Hepatocyte (in vitro differentiated cells): ENCODE results near the gene CCL17. TPM values are rescaled to one million over a fixed set of nuclear protein-coding genes. Genes with fewer than 3 reads are reported as not detected.

Experiments used
- DNase-seq: peaks from one replicate; pipeline ENCODE4 v3.0.0-alpha.2; 2016; ENCODE audit warnings: low spot score
- H2AFZ ChIP-seq: fragments of 200-600 bp; sonication (generic); 2 replicates; pipeline ENCODE4 v1.6.0; 2016; ENCODE audit warnings: antibody characterized with exemption, mild to moderate bottlenecking
- H3K27ac ChIP-seq: fragments of 200-600 bp; sonication (generic); 2 replicates; pipeline ENCODE4 v1.5.1; 2016; ENCODE audit warnings: mild to moderate bottlenecking
- H3K27me3 ChIP-seq: fragments of 200-600 bp; sonication (generic); 2 replicates; pipeline ENCODE4 v1.6.1; 2016
- H3K36me3 ChIP-seq: fragments of 200-600 bp; sonication (generic); replicated peaks from 2 replicates; pipeline ENCODE4 v1.5.1; 2016; ENCODE audit warnings: low read depth; ENCODE audit not compliant: insufficient read depth
- H3K4me1 ChIP-seq: fragments of 200-600 bp; sonication (generic); 2 replicates; pipeline ENCODE4 v1.5.1; 2016; ENCODE audit warnings: mild to moderate bottlenecking, moderate library complexity; ENCODE audit not compliant: insufficient read depth
- H3K4me2 ChIP-seq: fragments of 200-600 bp; sonication (generic); 2 replicates; pipeline ENCODE4 v1.6.0; 2016
- H3K4me3 ChIP-seq: fragments of 200-600 bp; sonication (generic); 2 replicates; pipeline ENCODE4 v1.5.1; 2016; ENCODE audit warnings: mild to moderate bottlenecking
- H3K79me2 ChIP-seq: fragments of 200-600 bp; sonication (generic); 2 replicates; pipeline ENCODE4 v1.6.0; 2017; ENCODE audit warnings: mild to moderate bottlenecking
- H3K9me2 ChIP-seq: fragments of 200-600 bp; sonication (generic); replicated peaks from 2 replicates; pipeline ENCODE4 v1.6.0; 2017; ENCODE audit warnings: mild to moderate bottlenecking; ENCODE audit not compliant: insufficient read depth
- H3K9me3 ChIP-seq: fragments of 200-600 bp; sonication (generic); 2 replicates; pipeline ENCODE4 v1.5.1; 2016; ENCODE audit warnings: low read depth, mild to moderate bottlenecking
- H4K20me1 ChIP-seq: fragments of 200-600 bp; sonication (generic); 2 replicates; pipeline ENCODE4 v1.6.0; 2016; ENCODE audit warnings: mild to moderate bottlenecking; ENCODE audit not compliant: insufficient read depth, poor library complexity, severe bottlenecking
- CTCF ChIP-seq: fragments of 200-600 bp; sonication (generic); IDR thresholded peaks from 2 replicates; pipeline ENCODE4 v1.5.1; 2016; ENCODE audit warnings: antibody characterized with exemption, mild to moderate bottlenecking; ENCODE audit not compliant: poor library complexity
- EZH2 ChIP-seq: fragments of 200-600 bp; sonication (generic); IDR thresholded peaks from 2 replicates; pipeline ENCODE4 v1.6.1; 2016; ENCODE audit warnings: antibody characterized with exemption, mild to moderate bottlenecking, borderline replicate concordance
- EZH2phosphoT487 ChIP-seq: fragments of 200-600 bp; sonication (generic); IDR thresholded peaks from one replicate; pipeline ENCODE4 v1.6.1; 2018; ENCODE audit warnings: antibody characterized with exemption, mild to moderate bottlenecking, low read depth, moderate library complexity; ENCODE audit not compliant: unreplicated experiment, severe bottlenecking
- WGBS: methylation state at CpG from one replicate; pipeline ENCODE4 v1.1.6; 2016; ENCODE audit warnings: low lambda C conversion rate; ENCODE audit errors: missing lambda C conversion rate; 5-methylcytosine and 5-hydroxymethylcytosine counted together
- polyA plus RNA-seq: library from polyadenylated mRNA; unstranded; fragments of >200 nt; fragmentation: Nextera tagmentation; extraction: Ambion mirVana; gene quantifications from 2 replicates; pipeline ENCODE4 v1.2.1, GENCODE V29; 2016
- total RNA-seq: library from RNA; depleted of rRNA; stranded (reverse); fragments of >200 nt; gene quantifications from 2 replicates; pipeline ENCODE4 v1.2.3, GENCODE V29; 2014

Gene CCL17
- total and polyA plus RNA-seq, 2 experiments from 2014 or later: not detected

GRCh38 chr16:57447186-57447962, 42.8 kb downstream of the CCL17 start, which contains the start of the genes CIAPIN1 and COQ9:
Gene CIAPIN1 (minus strand): TSS chr16:57447385. CDS start chr16:57440928, 6,457 bp downstream.
Gene COQ9 (plus strand): TSS chr16:57447479. CDS start chr16:57447506, 27 bp downstream.
- no peaks in the 10 kb centered on the region for H4K20me1 ChIP-seq
- no peaks in the 10 kb centered on the region for H3K27me3 ChIP-seq
- H3K9me2 ChIP-seq: no peaks in the 10 kb centered on the region
- TF ChIP-seq EZH2phosphoT487 (no peak), CTCF (no peak), EZH2 (no peak)
- 2% methylated on average over 48 of the region's 68 CpGs for WGBS
- peak within 1 kb of the TSS; percentile 80 for H3K4me3 ChIP-seq
- no peaks in the 10 kb centered on the region for H3K9me3 ChIP-seq
- peak within 1 kb of the TSS; percentile 89 for H3K4me2 ChIP-seq
- peak within 1 kb of the TSS; percentile 55 for H2AFZ ChIP-seq
- H3K79me2 ChIP-seq: peaks cover 68% of the 10 kb centered on the region
- H3K4me1 ChIP-seq: peaks cover 16% of the 10 kb centered on the region
- peak within 1 kb of the TSS; percentile 95 for H3K27ac ChIP-seq
- peak; percentile 98 for DNase-seq
- H3K36me3 ChIP-seq: no peaks in the 10 kb centered on the region

- no peaks in the 10 kb centered on the region for H3K27me3 ChIP-seq
- WGBS: 95% methylated on average over 10 of the region's 10 CpGs
Observed at GRCh38 chr16:57452021-57452420, 47.5 kb downstream of the CCL17 start.

GRCh38 chr16:57462209-57462977, 57.8 kb downstream of the CCL17 start, which contains the start of gene POLR2C:
Gene POLR2C (plus strand): TSS chr16:57462679. CDS start chr16:57462725, 46 bp downstream.
- peak; percentile 93 for DNase-seq
- WGBS: under 1% methylated on average over 42 of the region's 47 CpGs
- Histone ChIP-seq H3K27me3 (no peaks in the 10 kb centered on the region), H3K27ac (peak within 1 kb of the TSS; percentile 89), H3K79me2 (peaks cover 42% of the 10 kb centered on the region), H3K9me2 (no peaks in the 10 kb centered on the region), H3K4me3 (peak within 1 kb of the TSS; percentile 90), H3K4me2 (peak within 1 kb of the TSS; percentile 91), H2AFZ (peak within 1 kb of the TSS; percentile 67), H3K4me1 (peaks cover 10% of the 10 kb centered on the region), H4K20me1 (no peaks in the 10 kb centered on the region), H3K36me3 (no peaks in the 10 kb centered on the region), H3K9me3 (no peaks in the 10 kb centered on the region)
- no peak for TF ChIP-seq EZH2
- TF ChIP-seq CTCF: peak; percentile 99

More at GRCh38 chr16:57452021-57452420, 47.5 kb downstream of the CCL17 start:
- Histone ChIP-seq H3K79me2 (peaks cover 22% of the 10 kb centered on the region), H2AFZ (no peak overlapping the region), H3K9me2 (no peaks in the 10 kb centered on the region), H3K4me2 (no peak overlapping the region), H3K4me3 (no peak overlapping the region), H3K9me3 (no peaks in the 10 kb centered on the region), H4K20me1 (no peaks in the 10 kb centered on the region), H3K27ac (no peak overlapping the region), H3K4me1 (peaks cover 11% of the 10 kb centered on the region), H3K36me3 (no peaks in the 10 kb centered on the region)
- TF ChIP-seq EZH2phosphoT487 (no peak), CTCF (no peak), EZH2 (no peak)
- DNase-seq: no peak
